GM19438 (cell line): ENCODE data around the gene AMOTL1.

Experiments
- ATAC-seq: cut with Tn5 transposase; IDR thresholded peaks from one replicate; pipeline ENCODE4 v1.9.1; 2021; ENCODE audit warnings: low read depth; ENCODE audit not compliant: unreplicated experiment

AMOTL1 gene

DNA sequence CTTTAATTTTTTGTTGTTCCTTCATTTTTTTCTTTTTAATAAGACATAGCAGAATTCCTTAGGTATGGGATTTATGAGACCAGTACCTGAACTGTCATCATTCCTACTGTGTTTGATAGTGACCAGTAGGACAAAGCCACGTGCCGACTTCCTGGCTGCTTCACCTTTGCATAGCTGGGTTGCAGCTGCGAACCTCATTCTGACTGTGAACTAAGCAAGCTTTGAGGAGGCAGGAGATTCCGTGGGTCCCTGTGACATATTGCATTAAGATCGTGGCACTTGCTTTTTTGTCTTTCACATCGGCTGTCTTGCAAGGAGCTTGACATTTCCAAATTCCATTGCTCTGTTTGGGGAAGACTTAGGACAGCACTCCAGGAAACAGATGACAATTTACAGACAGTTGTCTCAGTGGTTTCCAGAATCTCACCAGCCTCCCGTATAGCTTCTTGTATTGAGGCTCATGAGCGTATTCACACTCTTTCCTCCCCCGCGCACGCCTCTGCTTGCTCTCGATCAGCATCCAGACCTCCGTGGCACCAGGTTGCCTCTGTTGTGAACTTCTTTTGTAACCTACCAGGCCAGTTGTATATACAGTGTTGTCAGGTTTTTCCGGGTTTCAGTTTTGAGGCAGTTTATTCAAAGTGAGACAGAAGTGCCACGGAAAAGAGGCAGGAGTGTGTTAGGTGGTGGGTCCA, 103.5 kb downstream of the AMOTL1 start:
- ATAC-seq, result no peak

- ATAC-seq, result no peak
Observed at GRCh38 chr11:94873916-94874540, 105.9 kb downstream of the AMOTL1 start.

DNA sequence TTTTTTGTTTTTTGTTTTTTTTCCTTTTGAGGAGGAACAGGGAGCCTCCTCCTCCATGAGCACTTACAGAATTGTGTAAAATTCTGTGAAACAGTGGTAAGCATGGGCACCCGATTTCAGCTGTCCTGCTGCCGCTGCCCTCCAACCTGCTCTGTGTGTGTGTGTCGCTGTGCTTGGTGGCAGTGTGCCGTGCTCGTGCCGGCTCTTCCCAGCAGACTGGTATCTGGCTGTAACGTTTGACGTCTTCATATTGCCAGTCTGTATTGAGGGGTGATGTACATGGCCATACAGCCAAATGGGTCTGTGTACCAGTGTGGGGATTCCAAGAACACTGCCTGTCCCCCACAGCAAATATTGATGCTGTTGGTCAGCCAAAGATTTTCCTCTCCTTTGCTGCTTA, 108.1 kb downstream of the AMOTL1 start:
- no peak for ATAC-seq

DNA sequence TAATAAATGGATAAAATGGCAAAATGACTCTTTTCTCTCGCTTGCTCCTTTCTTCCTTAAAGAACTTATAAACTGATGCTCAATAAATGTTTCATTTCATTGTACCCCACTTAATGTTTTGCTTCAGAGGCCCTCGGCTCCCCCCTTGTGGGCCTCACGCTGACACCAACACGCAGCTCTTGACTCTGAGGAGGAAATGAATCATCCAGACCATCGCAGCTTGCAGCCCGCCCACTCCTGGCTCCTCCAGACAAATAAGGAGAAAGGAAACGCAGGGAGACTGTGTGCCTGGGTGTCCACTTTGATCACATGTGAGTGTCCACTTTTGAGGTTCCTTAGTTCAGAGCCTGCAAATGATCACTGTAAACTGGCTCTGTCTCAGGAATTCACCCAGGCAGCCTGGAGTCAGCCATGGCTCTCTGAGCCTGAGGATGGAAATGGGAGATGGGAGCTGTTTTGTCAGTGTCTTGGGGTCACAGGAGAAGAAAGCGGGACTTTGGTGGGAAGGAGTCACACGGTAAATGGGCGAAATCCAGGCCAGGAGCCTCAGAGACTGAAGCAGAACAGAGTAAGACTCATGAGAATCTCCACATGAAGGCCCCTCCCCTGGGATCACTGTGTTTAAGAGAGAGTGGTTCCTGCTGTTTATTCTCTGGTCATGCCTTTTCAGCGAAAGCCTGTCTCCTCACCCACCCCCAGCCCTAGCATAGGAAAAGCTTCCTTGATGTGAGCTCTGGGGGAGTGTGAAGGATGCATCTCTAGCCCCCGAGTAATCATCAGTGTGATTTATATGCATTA, 108.7 kb downstream of the AMOTL1 start:
- peak; percentile 95 for ATAC-seq

- ATAC-seq, result no peak
Observed at GRCh38 chr11:94877443-94878200, 109.5 kb downstream of the AMOTL1 start.

DNA sequence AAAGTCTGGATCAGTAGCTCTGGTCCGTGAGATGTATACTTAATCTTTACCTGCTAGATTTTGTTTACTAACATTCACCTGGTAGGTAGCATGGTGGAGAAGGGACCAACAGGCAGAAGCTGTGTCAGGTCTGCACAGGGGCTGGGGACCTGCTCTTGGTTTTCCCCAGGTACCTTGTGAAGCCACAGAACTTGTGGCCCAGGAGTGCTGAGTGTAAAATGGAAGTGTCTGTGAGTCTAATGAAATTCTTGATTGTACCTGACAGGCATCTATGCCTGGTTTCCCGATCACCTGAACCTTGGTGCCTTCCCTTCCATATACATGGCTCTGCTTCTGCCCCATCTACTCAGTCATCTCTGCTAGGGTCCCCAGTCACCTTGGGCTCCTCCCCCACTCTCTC, 110.8 kb downstream of the AMOTL1 start:
- no peak for ATAC-seq

GRCh38 chr11:94880216-94880615, 112.1 kb downstream of the AMOTL1 start:
- no peak for ATAC-seq

GRCh38 chr11:94882931-94883330, 114.8 kb downstream of the AMOTL1 start:
- ATAC-seq, result no peak

GRCh38 chr11:94883878-94884277, 115.7 kb downstream of the AMOTL1 start:
- ATAC-seq, result no peak

DNA sequence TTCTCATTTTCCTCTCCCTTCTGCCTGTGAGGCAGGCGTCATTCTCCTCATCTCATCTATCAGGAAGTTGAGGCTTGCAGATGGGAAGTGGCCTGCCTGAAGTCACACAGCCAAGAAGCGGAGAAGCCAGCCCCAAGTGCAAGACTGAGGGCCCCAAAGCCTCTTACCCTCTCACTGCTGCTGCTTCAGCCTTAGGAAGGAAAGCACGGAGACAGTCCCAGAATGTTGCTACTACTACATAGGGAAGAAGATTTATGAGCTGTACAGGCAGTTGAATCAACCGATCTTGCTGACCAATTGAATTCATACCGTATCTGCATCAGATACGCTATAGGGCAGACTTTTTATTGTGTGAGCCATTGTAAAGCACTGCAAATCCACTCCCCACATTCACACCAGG, 116.2 kb downstream of the AMOTL1 start:
- ATAC-seq, result no peak

DNA sequence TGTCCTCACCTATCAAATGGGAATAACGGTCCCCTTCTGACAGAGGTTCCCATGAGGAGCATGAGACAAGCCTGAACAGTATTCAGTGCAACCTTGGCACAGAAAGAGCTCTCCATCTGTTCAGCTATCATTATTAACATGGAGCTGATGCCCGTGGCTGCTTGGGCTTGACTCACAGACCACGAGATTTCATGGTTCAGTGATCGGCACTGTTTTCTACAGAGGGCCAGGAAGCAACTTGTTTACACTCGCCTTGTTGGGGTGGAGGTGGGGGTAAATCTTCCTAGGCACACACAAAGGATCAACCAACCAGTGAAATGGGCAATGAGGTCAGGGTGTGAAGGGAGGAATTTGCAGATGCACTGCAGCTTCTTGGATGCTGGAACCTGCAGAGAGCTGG, 117.0 kb downstream of the AMOTL1 start:
- ATAC-seq, result peak; percentile 80

GRCh38 chr11:94885581-94885980, 117.4 kb downstream of the AMOTL1 start:
- ATAC-seq, result no peak

GRCh38 chr11:94888204-94888603, 120.0 kb downstream of the AMOTL1 start:
- ATAC-seq, result no peak

GRCh38 chr11:94895451-94895850, 127.3 kb downstream of the AMOTL1 start:
- ATAC-seq, result no peak

DNA sequence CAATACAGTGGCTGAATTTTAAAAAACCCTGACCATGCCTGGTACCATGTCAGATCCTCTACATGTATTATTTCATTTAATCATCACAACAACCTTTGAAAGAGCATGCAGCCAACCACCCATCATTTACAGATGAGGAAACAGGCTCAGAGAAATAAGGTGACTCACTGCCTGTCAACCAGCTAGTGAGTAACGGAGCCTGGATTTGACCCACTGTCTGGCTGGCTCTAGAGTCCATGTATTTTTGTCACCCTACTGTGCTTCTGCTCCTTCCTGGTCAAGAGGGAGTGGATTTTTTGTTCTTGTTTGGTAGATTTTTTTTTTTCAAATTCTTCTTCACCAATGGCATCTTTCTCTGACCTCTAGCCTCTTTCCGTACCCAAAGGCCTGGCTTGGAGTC, 127.8 kb downstream of the AMOTL1 start:
- ATAC-seq, result no peak

DNA sequence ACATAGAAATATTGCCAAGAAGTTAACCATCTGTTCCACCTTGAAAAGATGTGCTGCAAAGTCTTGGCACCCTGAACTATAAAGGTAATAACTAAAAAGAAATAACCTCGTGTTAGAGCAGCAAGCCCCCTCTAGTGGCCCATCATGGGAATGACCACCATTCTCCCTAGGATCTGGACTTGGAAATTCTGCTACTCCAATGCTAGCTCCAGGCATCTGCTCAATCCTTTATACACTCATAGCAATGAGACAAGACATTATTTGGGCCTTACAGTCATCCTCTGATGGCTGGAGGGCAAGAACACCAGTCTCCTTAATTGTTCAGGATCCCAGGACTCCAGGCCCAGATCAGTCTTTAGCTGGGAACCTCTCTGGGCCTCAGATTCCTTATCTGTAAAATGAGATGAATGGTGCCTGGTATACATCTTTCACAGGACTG, 129.2 kb downstream of the AMOTL1 start:
- ATAC-seq, result no peak

DNA sequence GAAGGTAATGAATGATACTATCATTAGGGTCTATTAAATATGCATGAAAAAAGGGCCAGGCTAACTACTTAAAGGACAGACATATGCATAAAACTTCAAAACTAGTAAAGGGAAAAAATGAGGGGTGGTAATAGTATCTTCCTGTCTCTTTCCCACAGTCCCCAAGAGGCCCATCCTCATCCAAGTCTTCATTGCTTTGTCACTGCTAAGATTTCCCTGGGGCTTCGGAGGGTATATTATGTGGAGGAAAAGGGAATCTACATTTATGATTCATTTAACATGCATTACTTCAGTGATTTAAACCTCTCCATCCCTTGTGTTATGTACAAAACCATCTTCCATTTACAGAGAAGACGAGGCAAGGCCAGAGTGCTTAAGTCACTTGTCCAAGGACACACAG, 139.1 kb downstream of the AMOTL1 start:
- ATAC-seq, result no peak

DNA sequence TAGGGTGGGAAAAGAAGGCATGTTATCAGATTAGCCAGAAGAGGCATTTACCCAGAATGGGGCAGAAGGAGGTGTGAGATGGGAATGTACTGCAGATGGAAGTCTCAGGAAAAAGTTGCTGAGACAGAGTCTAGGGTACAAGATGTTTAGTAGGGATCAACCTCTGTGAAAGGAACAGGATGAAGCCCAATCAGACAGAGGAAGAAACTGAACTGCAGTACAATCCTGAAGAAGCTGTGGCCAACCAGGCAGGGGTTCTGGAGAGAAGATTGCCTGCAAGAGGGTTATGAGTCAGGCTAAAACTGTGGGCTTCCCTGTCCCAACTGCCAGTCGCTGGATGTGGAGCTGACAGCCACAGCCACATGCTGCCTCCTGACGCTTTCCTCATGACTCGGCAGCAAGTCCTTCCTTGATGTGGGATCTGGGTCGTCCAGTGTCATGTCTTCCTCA, 141.2 kb downstream of the AMOTL1 start:
- ATAC-seq, result no peak

- ATAC-seq, result no peak
Observed at GRCh38 chr11:94910270-94910669, 142.1 kb downstream of the AMOTL1 start.

DNA sequence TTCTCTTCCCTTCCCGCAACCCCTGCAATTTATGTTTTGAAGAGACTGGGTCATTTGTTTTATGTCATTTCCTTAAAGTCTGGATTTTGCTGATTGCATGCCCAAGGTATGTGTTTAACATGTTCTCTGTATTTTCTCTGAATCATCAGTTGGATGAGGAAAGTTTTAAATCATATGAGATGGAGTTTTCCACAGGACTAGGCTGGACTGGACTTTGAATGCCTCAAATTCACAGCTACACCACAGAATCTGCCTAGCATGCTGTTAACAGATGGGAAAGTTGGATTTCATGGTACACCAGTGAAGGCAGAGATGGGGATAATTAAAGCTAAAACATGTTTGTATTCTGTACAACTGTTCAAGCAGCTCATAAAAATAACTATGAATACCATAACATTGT, 142.6 kb downstream of the AMOTL1 start:
- no peak for ATAC-seq

DNA sequence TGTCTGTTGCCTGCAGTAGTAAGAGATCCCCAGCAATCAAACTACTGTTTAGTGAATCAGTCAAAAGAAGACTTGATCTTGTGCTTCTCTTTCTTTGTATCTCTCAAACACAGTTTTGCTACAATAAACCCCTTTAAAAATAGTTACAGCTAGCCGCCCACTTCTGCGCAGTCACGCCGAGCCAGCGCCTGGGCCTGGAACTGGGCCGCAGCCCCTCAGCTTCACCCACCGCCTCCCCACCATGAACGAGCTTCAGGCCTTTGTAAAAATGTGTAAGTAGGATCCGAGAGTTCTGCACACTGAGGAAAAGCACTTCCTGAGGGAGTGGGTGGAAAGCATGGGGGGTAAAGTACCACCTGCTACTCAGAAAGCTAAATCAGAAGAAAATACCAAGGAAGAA, 144.7 kb downstream of the AMOTL1 start:
- ATAC-seq, result no peak
